Sigmoid colon (tissue), 7 donors: Measurements from ENCODE around the gene HELZ. TPM values are rescaled to one million over a fixed set of nuclear protein-coding genes. Genes with fewer than 3 reads are reported as not detected.

Experiments
- DNase-seq: peaks from one replicate; pipeline ENCODE4 v3.0.0-alpha.2; 2019
- H3K27ac ChIP-seq, 4 donors: fragments of 200-600 bp; sonication (generic); one replicate each; pipeline ENCODE4 v1.5.1; 2016 to 2019; ENCODE audit warnings: mild to moderate bottlenecking in 1 of 4
- H3K27me3 ChIP-seq, 3 donors: fragments of 200-600 bp; sonication (generic); one replicate each; pipeline ENCODE4 v1.5.1; 2019; ENCODE audit warnings: mild to moderate bottlenecking in 1 of 3
- H3K36me3 ChIP-seq, 4 donors: fragments of 200-600 bp; sonication (generic); one replicate each; pipeline ENCODE4 v1.5.1; 2016 to 2019
- H3K4me1 ChIP-seq, 4 donors: fragments of 200-600 bp; sonication (generic); one replicate each; pipeline ENCODE4 v1.5.1; 2017 to 2019
- H3K4me3 ChIP-seq, 4 donors: fragments of 200-600 bp; sonication (generic); one replicate each; pipeline ENCODE4 v1.5.1; 2017 to 2019; ENCODE audit warnings: mild to moderate bottlenecking in 2 of 4, moderate library complexity in 1 of 4
- H3K9me3 ChIP-seq, 4 donors: fragments of 200-600 bp in 3 of 4; sonication (generic) in 3 of 4; one replicate each; pipeline versions ENCODE4 v1.5.1 to v1.6.1; 2013 to 2019
- CTCF ChIP-seq, 4 experiments: fragments of 450-650 bp in 3 of 4; fragments of 200-600 bp in 1 of 4; IDR thresholded peaks; one replicate each; pipeline ENCODE4 v1.5.1; 2016 to 2019; ENCODE audit warnings: antibody characterized with exemption in 4 of 4, mild to moderate bottlenecking in 3 of 4, moderate library complexity in 2 of 4
- EP300 ChIP-seq, 4 donors: sonication (generic); formaldehyde crosslinking; IDR thresholded peaks; one replicate each; pipeline ENCODE4 v1.6.1; 2017; ENCODE audit warnings: antibody characterized with exemption in 4 of 4
- POLR2A ChIP-seq, 2 donors: fragments of 450-650 bp; IDR thresholded peaks; one replicate each; pipeline ENCODE4 v1.6.1; 2016; ENCODE audit warnings: antibody characterized with exemption in 2 of 2, mild to moderate bottlenecking in 2 of 2, moderate library complexity in 2 of 2
- POLR2AphosphoS5 ChIP-seq, 4 donors: sonication (generic); formaldehyde crosslinking; IDR thresholded peaks; one replicate each; pipeline ENCODE4 v1.6.1; 2017; ENCODE audit warnings: antibody characterized with exemption in 4 of 4
- WGBS, 2 donors: extraction: QIAGEN DNeasy Blood & Tissue Kit; methylation state at CpG; one replicate each; pipeline ENCODE4 v1.1.7; 2013; 5-methylcytosine and 5-hydroxymethylcytosine counted together
- intact Hi-C: fragments of 100-400 bp; cut with DNase I; formaldehyde crosslinking; loops from one replicate; pipeline ENCODE4 v1.15.1; 2023
- polyA plus RNA-seq, 3 donors: library from polyadenylated mRNA; stranded (reverse); fragments of 200-250 nt; gene quantifications; one replicate each; pipeline ENCODE4 v1.2.3, GENCODE V29; 2013
- total RNA-seq, 4 donors: library from RNA; depleted of rRNA; stranded (reverse); fragments of >200 nt; gene quantifications; one replicate each; pipeline ENCODE4 v1.1.0, GENCODE V29; 2016
- donor health status: healthy with polysubstance abuse.
- donor health status: Bipolar disorder and iron deficiency.
- donor health status: healthy.

HELZ gene
- total and polyA plus RNA-seq, 7 donors: 2.4 to 61.5 (median 31.7) TPM

- WGBS, 2 donors: 96% methylated on average over 5 of the region's 5 CpGs
- H3K9me3 ChIP-seq: peaks cover 0 to 3% (median 0%) of the 10 kb centered on the region in 4 donors
- intact Hi-C loops: no loop called here
- no peaks in the 10 kb centered on the region for H3K27me3 ChIP-seq
- H3K36me3 ChIP-seq: peaks cover 0 to 79% (median 16%) of the 10 kb centered on the region in 4 donors
- H3K27ac ChIP-seq: no peak overlapping the region
- no peaks in the 10 kb centered on the region for H3K4me1 ChIP-seq
- TF ChIP-seq POLR2AphosphoS5 (IDR thresholded peaks at IDR 0.05): no peak
- TF ChIP-seq CTCF (IDR thresholded peaks at IDR 0.05): no peak
- TF ChIP-seq EP300 (IDR thresholded peaks at IDR 0.05): no peak
- no peak for TF ChIP-seq POLR2A (IDR thresholded peaks at IDR 0.05)
- no peak overlapping the region for H3K4me3 ChIP-seq
- DNase-seq: no peak
Observed at GRCh38 chr17:67113486-67113885, 131.5 kb downstream of the HELZ start.

- Histone ChIP-seq H3K27ac (no peak overlapping the region), H3K36me3 (peaks cover 5 to 86% (median 30%) of the 10 kb centered on the region in 4 donors), H3K4me1 (no peaks in the 10 kb centered on the region), H3K9me3 (peaks cover 0 to 3% (median 0%) of the 10 kb centered on the region in 4 donors), H3K4me3 (no peak overlapping the region), H3K27me3 (no peaks in the 10 kb centered on the region)
- DNase-seq: no peak
- TF ChIP-seq CTCF (IDR thresholded peaks at IDR 0.05) (no peak), POLR2AphosphoS5 (IDR thresholded peaks at IDR 0.05) (no peak), EP300 (IDR thresholded peaks at IDR 0.05) (no peak), POLR2A (IDR thresholded peaks at IDR 0.05) (no peak)
- intact Hi-C loops: no loop called here
- 84 to 91% methylated on average over 1 of the region's 1 CpG for WGBS, 2 donors
Observed at GRCh38 chr17:67111808-67112207, 133.2 kb downstream of the HELZ start.

- WGBS, 2 donors: 93 to 96% methylated on average over 2 of the region's 2 CpGs
- H3K27me3 ChIP-seq: no peaks in the 10 kb centered on the region
- no peaks in the 10 kb centered on the region for H3K9me3 ChIP-seq
- TF ChIP-seq EP300 (IDR thresholded peaks at IDR 0.05) (no peak), POLR2AphosphoS5 (IDR thresholded peaks at IDR 0.05) (no peak), POLR2A (IDR thresholded peaks at IDR 0.05) (no peak), CTCF (IDR thresholded peaks at IDR 0.05) (no peak)
- no peak overlapping the region for H3K4me3 ChIP-seq
- H3K27ac ChIP-seq: no peak overlapping the region
- no peaks in the 10 kb centered on the region for H3K4me1 ChIP-seq
- peaks cover 5 to 88% (median 34%) of the 10 kb centered on the region in 4 donors for H3K36me3 ChIP-seq
- no peak for DNase-seq
- intact Hi-C loops: no loop called here
Observed at GRCh38 chr17:67111327-67111726, 133.7 kb downstream of the HELZ start.

GRCh38 chr17:67110619-67111018, 134.4 kb downstream of the HELZ start:
- H3K27ac ChIP-seq: no peak overlapping the region
- peaks cover 5 to 84% (median 34%) of the 10 kb centered on the region in 4 donors for H3K36me3 ChIP-seq
- H3K4me1 ChIP-seq: no peaks in the 10 kb centered on the region
- intact Hi-C loops: no loop called here
- TF ChIP-seq EP300 (IDR thresholded peaks at IDR 0.05): no peak
- TF ChIP-seq POLR2AphosphoS5 (IDR thresholded peaks at IDR 0.05): no peak
- no peak for TF ChIP-seq CTCF (IDR thresholded peaks at IDR 0.05)
- TF ChIP-seq POLR2A (IDR thresholded peaks at IDR 0.05): no peak
- no peaks in the 10 kb centered on the region for H3K27me3 ChIP-seq
- H3K9me3 ChIP-seq: no peaks in the 10 kb centered on the region
- no peak overlapping the region for H3K4me3 ChIP-seq
- 88 to 89% methylated on average over 3 of the region's 3 CpGs for WGBS, 2 donors
- no peak for DNase-seq

GRCh38 chr17:67109111-67109510, 135.9 kb downstream of the HELZ start:
- Histone ChIP-seq H3K36me3 (peaks cover 5 to 81% (median 33%) of the 10 kb centered on the region in 4 donors), H3K4me1 (no peaks in the 10 kb centered on the region), H3K4me3 (no peak overlapping the region), H3K9me3 (no peaks in the 10 kb centered on the region), H3K27me3 (no peaks in the 10 kb centered on the region), H3K27ac (no peak overlapping the region)
- 82 to 90% methylated on average over 5 of the region's 5 CpGs for WGBS, 2 donors
- DNase-seq: no peak
- intact Hi-C loops: no loop called here
- TF ChIP-seq EP300 (IDR thresholded peaks at IDR 0.05): no peak
- TF ChIP-seq POLR2AphosphoS5 (IDR thresholded peaks at IDR 0.05): no peak
- TF ChIP-seq POLR2A (IDR thresholded peaks at IDR 0.05): no peak
- TF ChIP-seq CTCF (IDR thresholded peaks at IDR 0.05): no peak
